ENCODE measurements around the gene VRK2.
A peak's percentile ranks its signal among the peaks of the same experiment; 100 is the strongest.
"Not testable (repeated sequence)": the region's sequence is repeated elsewhere in the genome, so short reads cannot be mapped to it uniquely, and the experiment has no call there.

VRK2 gene

DNA sequence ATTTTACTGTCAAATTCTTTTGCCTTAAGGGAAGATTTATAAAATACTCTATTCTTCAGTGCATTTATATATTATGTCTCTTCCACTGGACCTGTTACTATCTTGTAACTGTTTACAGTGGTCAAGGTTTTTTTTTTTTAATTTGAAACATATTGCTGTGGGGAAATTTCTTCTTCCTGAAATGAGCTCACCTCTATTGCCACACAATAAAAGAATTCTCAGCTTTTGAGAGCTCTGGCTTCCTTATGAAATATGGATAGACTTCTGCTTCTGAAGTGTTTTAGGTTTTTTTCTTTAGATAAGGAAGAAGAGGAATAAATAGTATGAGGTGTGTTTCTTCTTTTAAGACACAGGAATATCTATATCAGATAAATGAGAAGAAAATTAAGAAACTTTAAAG, 7.7 kb downstream of the VRK2 start:
- DNase-seq (ENCODE audit: low spot score), result no peak

DNA sequence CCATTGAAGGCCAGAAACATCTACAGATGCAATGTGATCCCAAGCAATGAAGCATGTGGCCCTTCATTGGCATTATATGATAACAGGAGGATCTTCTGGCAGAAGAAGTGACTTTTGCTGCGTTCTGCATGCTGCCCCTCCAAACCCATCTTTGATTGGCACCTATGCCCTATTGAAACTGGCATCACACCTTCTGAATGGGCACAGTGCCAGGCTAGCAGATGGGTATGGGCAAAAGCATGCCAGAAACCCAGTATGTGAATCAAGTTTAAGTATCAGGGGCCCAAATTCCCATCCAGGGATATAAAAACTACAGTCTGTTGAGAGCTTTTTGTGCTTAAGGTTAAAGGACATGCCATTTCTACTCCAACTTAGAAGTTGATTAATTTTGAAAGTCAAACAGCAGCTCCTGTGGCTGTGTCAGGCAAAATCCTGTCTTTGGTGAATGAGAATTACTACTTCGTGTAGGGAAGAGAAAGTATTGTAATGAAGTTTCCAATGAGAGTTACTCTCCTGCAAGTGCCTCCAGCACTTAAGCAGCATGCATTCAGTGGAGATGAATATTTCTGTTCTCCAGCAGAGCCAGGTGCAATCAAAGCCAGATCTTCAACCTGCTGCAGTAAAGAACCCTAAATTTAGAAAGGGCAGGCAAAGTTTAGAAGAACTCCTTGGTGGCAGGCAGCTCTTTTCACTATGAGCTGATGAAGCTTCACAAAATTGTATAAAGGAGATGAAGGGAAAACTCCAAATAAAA, 8.6 kb downstream of the VRK2 start:
- DNase-seq (ENCODE audit: low spot score), result no peak

DNA sequence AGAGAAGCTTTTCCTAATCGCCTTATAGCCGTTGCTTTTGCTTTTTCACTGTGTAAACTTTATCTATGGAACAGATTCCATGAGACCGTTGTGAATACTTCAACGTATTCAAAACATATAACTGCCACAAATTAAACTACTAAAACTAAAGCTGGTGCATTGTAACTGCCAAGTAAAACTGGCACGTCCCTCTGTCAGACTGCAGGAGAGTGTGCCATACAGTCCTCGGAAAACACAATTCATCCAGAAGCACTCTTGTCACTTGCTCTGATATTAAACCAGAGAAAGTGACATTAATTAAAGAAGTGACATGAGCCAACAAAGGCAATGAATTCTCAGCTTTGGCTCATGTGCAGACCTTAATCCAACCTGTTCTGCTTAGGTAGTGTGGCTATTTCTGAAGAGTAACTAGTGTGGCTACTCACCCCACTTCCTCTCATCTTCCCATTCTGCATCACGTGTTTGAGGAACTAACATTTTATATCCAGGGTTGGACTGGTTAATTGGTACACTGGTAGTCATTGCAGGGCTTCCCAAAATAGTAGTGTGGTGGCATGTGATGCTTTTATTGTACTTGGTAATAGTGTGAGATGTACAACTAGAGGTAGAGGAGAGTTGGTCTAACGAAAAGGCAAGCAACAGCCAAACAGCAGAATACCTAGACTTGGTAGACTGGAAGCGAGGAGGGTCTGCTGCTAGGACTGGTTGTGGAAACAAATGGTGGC, 9.7 kb downstream of the VRK2 start:
- DNase-seq (ENCODE audit: low spot score), result peak; percentile 37

DNA sequence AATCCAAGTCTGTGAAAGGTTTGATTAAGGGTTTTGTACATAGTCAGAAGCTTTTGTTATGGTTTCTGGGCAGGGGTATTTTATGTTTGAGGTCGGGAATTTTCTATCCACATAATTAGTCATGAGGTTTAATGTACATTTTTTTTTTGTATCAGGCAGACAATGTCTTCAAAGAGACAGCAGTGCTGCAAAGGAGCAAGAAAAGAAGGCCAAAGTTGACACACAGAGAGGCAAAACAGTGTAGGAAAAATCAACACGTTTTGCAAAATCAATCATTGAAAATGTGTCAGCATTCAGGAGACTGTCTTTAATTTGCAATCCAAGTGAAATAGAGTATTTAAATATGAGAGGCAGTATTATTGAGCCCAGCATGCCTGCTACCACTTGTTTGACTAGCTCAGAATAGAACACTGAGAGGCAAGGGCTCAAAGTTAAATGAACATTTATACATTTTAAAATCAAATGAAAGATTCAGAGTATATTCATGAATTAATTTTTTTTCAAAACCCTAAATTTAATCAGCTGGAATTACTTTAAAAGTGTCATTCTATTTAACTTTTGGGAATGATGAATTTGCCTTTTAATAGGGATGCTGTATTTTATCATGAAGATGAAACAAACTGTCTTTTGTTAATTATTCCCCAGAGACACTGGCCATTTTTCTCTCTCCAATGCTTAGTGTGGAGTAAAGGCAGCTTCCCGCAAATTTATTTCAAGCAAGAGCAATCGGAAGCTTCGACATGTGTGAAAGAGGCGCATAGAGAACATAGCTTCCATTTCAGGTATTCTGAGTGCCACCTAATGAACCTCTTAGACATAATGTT, 11.3 kb downstream of the VRK2 start:
- DNase-seq (ENCODE audit: low spot score), result peak; percentile 83

DNA sequence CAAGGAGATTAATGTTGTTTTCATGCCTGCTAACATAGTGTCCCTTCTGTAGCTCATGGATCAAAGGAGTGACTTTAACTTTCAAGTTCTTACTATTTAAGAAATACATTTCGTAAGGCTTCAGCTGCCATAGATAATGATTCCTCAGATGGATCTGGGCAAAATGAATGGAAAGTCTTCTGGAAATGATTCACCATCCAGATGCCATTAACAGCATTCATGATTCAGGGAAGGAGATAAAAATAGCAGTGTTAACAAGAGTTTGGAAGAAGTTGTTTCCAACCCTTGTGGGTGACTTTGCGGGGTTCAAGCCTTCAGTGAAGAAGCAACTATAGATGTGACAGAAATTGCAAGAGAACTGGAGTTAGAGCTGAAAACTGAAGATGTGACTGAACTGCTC, 17.0 kb downstream of the VRK2 start:
- no peak for DNase-seq (ENCODE audit: low spot score)

DNA sequence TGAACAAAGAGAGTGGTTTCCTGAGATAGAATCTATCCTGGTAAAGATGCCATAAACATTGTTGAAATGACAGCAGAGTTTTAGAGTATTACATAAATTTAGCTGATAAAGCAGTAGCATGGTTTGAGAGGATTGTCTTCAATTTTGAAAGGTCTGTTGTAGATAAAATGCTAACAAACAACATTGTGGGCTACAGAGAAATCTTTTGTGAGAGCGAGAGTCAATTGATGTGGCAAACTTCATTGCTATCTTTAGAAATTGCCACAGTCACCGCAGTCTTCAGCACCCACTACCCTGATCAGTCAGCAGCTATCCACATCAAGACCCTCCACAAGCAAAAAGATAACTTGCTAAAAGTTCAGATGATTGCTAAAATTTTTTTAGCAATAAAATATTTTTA, 17.5 kb downstream of the VRK2 start:
- DNase-seq (ENCODE audit: low spot score), result no peak

DNA sequence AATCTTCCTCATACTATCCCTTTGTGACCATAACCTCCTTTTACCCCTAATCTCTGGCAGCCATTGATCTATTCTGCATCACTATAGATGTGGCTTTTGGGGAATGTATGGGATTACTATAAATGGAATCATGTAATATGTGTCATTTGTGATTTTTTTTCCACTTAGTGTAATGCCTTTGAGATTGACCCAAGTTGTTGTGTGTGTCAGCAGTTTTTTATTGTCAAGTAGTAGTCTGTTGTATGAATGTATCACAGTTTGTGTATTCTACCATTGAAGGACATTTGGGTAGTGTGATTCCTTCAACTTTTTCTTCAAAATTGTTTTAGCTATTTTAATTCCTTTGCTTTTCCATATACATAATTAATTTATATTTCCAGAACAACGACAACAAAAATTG, 18.6 kb downstream of the VRK2 start:
- no peak for DNase-seq (ENCODE audit: low spot score)

DNA sequence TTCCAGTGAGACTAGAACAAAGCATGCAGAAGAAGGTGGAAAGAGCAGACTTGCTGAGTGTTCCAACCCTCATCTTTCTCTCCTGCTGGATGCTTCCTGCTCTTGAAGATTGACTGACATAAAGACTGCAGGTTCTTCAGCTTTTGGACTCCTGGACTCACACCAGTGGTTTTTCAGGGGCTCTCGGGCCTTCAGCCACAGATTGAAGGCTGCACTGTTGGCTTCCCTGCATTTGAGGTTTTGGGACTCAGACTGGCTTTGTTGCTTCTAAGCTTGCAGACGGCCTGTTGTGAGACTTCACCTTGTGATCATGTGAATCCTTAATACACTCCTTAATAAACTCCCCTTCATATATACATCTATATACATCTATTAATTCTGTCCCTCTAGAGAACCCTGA, 20.4 kb downstream of the VRK2 start:
- no peak for DNase-seq (ENCODE audit: low spot score)

DNA sequence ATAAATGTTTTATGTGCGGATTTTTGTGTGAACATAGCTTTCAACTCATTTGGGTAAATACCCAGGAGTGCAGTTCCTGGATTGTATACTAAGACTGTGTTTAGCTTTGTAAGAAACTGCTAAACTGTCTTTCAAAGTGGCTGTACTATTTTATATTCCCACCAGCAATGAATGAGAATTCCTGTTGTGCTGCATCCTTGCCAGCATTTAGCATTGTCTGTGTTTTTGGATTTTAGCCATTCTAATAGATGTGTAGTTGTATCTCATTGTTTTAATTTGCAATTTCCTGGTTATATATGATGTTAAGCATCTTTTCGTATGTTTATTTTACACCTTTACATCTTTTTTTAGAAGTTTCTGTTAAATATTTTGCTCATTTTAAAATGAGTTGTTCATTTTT, 24.2 kb downstream of the VRK2 start:
- DNase-seq (ENCODE audit: low spot score), result no peak

DNA sequence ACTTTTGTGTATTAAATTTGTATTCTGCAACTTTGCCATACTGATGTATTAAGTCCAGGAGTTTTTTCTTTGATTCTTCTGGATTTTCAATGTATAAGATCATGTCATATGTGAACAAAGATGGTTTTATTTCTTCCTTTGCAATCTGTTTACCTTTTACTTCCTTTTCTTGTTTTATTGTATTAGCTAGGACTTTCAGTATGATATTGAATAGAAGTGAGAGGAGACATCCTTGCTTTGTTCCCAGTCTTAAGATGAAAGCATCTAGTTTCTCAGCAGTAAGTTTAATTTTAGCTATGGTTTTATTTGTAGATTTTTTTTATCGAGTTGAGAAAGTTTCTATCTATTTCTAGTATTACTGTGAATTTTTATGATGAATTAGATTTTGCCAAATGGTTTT, 25.5 kb downstream of the VRK2 start:
- DNase-seq (ENCODE audit: low spot score), result no peak

DNA sequence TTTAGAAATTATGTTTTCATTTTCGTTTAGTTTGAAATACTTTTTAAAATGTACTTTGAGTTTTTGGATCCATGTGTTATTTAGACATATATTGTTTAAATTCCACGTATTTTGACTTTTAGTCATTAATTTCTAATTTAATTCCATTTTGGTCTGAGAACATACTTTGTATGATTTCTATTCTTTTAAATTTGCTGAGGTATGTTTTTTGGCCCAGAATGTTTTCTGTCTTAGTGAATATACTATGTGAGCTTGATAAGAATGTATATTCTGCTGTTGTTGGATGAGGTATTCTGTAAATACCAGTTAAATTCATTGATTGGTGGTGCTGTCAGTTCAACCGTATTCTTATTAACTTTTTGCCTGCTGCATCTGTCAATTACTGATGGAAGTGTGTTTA, 26.4 kb downstream of the VRK2 start:
- no peak for DNase-seq (ENCODE audit: low spot score)

DNA sequence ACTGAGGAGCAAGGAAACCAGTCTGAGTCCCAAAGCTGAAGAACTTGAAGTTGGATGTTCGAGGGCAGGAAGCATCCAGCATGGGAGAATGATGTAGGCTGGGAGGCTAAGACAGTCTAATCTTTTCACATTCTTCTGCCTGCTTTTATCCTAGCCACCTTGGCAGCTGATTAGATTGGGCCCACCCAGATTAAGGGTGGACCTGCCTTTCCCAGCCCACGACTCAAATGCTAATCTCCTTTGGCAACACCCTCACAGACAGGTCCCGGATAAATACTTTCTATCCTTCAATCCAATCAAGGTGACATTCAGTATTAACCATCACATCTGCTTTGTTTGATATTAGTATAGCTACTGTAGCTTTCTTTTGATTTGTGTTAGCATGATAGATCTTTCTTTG, 27.1 kb downstream of the VRK2 start:
- DNase-seq (ENCODE audit: low spot score), result no peak

DNA sequence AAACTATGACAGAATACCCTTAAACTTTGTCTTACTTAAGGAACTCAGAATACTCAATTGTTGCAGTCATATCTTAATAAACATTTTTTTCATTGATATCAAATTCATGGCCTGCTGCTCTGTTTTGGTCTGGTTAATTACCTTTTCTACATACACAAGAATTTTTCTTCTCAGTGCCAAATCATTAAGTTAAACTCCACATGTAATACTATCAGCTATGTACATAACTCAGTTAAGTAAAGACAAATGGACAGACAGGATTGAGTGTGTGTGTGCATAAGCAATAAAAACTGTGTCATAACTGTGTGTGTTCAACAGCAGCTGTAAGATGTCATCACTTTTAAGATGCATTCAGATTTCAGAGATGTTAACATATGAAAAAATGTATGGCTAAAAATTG, 34.4 kb downstream of the VRK2 start:
- no peak for DNase-seq (ENCODE audit: low spot score)

DNA sequence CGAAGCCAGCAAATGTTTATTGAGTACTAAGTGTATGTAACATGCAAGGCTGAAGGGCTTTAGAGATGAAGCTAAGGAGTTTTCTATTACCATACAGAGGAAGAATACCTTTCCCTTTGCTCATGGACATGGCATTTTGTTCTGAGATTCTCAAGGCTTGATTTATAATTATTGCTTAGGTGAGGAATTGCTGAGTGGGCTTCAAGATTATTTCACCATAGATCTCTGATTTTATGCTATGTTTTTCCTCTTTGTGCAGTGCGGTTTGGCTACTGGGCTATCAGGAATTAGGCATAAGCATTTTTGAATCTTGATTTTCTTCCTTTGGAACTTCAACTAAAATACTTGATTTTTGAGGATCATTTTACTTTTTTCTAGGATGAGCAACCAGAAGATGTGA, 42.5 kb downstream of the VRK2 start:
- DNase-seq (ENCODE audit: low spot score), result no peak

DNA sequence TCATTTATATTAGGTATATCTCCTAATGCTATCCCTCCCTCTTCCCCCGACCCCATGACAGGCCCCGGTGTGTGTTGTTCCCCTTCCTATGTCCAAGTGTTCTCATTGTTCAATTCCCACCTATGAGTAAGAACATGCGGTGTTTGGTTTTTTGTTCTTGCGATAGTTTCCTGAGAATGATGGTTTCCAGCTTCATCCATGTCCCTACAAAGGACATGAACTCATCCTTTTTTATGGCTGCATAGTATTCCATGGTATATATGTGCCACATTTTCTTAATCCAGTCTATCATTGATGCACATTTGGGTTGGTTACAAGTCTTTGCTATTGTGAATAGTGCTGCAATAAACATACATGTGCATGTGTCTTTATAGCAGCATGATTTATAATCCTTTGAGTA, 46.2 kb downstream of the VRK2 start:
- not testable (repeated sequence) for DNase-seq (ENCODE audit: low spot score)

DNA sequence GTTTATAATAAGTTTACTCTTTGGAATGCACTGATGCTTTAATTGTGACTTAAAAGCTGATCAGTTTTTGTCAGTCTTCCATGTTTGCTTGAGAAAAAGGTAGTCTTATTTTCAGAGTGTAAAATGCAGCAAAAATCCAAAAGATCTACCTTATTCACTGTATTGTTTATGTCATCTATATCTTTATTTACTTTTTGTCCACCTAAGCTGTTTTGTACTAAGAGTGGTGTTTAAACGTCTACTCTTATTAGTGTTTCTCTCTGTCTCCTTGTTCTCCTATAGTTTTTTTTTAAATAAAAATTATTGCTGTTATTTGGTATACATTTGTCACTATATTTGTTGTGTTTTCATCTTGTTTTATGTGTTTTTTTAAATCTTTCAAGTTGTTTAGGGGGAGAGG, 50.4 kb downstream of the VRK2 start:
- DNase-seq (ENCODE audit: low spot score), result no peak

DNA sequence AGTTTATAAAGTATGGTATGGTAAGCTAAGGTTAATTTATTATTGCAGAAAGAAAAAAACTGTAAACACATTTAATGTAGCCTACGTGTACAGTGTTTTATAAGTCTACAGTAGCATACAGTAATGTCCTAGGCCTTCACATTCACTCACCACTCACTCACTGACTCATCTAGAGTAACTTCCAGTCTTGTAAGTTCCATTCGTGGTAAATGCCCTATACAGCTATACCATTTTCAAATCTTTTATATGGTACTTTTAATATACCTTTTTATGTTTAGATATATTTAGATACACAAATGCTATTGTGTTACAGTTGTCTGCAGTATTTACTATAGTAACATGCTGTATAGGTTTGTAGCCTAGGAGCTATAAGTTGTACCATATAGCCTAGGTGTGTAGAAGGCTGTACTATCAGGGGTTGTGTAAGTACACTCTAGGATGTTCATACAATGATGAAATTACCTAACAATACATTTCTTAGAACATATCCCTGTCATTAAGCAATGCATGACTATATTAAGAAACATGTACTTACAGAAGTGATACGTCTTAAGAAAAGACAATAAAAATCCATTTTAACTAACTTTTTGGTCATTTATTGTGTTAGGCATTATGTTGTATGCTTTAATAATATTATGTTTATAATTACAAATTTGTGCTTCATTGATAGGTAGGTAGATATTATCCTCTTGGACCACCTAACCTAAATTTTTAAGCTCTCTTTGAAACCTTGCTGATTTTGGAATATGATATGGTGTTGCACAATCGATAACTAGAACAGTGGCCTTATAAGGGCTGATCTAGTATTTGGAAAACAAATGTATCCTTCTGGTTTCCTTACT, 51.9 kb downstream of the VRK2 start:
- no peak for DNase-seq (ENCODE audit: low spot score)

DNA sequence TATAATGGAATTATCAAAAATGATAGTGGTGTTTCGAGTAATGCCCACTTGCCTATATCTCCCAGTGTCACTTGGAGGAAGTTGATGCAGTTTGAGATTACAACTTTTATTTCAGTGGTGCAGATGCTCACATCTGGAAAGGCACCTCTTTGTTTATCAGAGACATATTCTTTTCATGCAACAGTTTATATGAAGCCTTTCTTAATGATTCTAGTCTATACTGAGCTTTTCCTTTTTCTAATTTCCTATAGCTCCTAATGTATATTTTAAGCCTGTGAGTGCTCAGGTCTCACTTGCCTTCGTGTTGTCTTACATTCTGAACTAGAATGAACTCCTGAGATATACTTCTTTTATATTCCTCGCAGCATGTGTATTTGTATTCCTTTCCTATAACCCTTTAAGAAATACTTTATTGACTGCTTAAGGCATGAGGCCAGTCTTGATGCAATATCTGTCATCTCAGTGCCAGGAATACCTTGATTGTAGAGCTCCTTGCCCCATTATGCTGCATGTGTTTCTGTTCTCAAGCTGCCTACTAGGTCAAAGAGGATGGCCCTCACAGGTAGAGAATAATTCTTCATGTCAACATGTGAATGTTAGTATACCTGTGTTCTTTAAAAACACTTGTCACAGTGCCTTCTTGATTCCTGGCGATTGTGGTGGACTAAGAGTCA, 52.6 kb downstream of the VRK2 start:
- no peak for DNase-seq (ENCODE audit: low spot score)

DNA sequence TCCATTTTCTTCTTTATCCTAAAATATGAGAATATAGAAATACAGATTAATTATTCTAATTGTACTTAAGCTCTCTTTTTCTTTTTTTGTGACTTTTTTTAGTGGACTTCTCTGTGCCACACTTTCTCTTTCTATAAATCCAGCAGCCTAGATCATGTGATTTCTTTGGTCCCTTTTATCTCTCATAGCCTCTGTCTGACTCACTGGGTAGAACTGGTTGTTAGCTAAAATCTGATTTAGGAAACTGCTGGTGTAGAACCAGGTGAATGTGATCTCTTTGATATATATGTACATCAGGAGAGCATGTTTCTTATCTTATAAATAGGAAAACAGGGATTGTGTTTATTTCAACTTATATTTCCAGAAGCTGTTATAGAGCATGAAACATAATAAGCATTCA, 54.9 kb downstream of the VRK2 start:
- DNase-seq (ENCODE audit: low spot score), result no peak

DNA sequence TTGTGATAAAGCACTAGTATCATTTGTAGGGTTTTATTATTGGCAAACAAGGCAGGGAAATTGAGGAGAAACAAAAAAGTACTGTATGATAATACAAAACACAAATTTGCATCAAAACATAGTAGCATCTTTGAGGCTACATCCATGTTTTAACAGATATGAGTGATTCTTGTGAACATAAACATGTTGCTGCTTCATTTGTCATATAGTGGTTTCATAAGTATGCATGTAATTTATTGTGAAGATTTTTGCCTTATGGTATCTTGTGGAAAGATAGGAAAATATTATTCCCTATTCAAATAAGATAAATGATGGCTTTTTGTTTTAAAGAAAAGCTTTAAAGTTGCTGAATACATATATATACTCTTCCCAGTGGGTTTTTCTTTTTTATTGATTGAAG, 60.3 kb downstream of the VRK2 start:
- no peak for DNase-seq (ENCODE audit: low spot score)

Data from pons (tissue), 1 donor.